DOHH2 (cell line): ENCODE results near the gene SLC9A8.

Experiments used
- EZH2phosphoT487 ChIP-seq: fragments of 200-600 bp; sonication (generic); IDR thresholded peaks from 2 replicates; pipeline ENCODE4 v1.6.1; 2017; ENCODE audit warnings: borderline replicate concordance, mild to moderate bottlenecking, antibody characterized with exemption, low read length, moderate library complexity, mixed read lengths
- TF ChIP-seq, protein P1 (sequence below): fragments of 200-600 bp; sonication (generic); IDR thresholded peaks from one replicate; pipeline ENCODE4 v1.5.1; 2014; ENCODE audit warnings: antibody characterized with exemption, mild to moderate bottlenecking, low read depth, low read length; ENCODE audit not compliant: poor library complexity, severe bottlenecking

DNA sequence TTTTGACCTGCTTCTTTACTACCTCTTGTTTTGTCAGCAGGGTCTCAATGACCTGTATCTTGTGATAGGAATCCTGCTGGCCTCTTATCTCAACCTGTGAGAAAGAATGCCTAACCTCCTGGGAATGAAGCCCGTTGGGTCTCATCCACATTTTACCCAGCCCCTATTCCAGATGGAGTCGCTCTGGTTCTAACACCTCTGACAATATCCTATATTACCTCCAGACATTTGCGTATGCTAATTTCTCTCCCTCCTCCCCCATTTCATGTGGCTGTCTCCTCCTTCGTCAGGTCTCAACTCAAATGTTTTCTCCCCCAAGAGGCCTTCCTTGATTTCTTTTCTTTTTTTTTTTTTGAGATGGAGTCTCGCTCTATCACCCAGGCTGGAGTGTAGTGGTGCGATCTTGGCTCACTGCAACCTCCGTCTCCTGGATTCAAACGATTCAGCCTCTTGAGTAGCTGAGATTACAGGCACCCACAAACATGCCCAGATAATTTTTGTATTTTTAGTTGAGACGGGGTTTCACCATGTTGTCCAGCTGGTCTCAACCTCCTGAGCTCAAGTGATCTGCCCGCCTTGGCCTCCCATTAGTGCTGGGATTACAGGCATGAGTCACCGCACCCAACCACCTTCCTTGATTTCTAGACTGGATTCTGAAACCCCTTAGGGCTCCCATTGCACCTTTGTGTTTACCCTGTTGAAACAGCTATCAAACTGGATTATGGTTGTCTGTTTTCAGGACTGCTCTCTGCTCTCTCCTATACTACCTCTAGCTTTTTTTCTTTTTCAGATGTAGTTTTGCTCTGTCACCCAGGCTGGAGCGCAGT lies 49.5 kb upstream of the SLC9A8 start:
- TF ChIP-seq, protein P1, sequence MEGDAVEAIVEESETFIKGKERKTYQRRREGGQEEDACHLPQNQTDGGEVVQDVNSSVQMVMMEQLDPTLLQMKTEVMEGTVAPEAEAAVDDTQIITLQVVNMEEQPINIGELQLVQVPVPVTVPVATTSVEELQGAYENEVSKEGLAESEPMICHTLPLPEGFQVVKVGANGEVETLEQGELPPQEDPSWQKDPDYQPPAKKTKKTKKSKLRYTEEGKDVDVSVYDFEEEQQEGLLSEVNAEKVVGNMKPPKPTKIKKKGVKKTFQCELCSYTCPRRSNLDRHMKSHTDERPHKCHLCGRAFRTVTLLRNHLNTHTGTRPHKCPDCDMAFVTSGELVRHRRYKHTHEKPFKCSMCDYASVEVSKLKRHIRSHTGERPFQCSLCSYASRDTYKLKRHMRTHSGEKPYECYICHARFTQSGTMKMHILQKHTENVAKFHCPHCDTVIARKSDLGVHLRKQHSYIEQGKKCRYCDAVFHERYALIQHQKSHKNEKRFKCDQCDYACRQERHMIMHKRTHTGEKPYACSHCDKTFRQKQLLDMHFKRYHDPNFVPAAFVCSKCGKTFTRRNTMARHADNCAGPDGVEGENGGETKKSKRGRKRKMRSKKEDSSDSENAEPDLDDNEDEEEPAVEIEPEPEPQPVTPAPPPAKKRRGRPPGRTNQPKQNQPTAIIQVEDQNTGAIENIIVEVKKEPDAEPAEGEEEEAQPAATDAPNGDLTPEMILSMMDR, result no peak
- TF ChIP-seq EZH2phosphoT487, result no peak
